ENCODE results near the gene ABCG8. TPM values are rescaled to one million over a fixed set of nuclear protein-coding genes. Genes with fewer than 3 reads are reported as not detected.

The ABCG8 gene
- polyA plus RNA-seq, 2 donors: not detected

DNA sequence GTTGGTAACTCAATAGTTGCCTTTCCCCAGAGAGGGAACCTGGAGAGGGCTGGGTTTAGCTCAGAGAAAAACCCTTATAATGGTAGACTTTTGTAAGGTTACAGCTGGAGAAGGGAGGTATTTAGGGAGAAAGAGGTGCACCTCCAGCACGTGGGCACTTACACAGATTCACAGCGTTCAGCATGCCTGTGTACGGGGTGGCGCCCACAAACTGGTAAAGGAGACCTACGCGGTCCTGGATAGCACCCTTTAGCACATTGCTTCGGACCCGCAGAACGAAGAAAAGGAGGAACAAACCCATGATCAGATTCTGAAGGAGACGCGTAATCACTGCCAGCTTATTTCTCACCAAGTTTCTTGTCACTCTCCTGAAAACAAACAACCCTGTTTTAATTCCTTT is 15.0 kb upstream of the ABCG8 start:
- Histone ChIP-seq H3K4me3 (ENCODE audit: low read depth in 1 of 2, low read length in 2 of 2) (no peak overlapping the region), H3K4me1 (ENCODE audit: control insufficient read depth in 2 of 2, insufficient read depth in 2 of 2, low read length in 1 of 2) (no peaks in the 10 kb centered on the region), H3K27ac (ENCODE audit: low read depth in 2 of 2, low read length in 1 of 2) (no peak overlapping the region), H3K36me3 (ENCODE audit: control insufficient read depth in 2 of 2, insufficient read depth in 2 of 2, low read length in 1 of 2) (no peaks in the 10 kb centered on the region), H3K9me3 (ENCODE audit: control insufficient read depth in 2 of 2, insufficient read depth in 1 of 2, low read depth in 1 of 2, low read length in 1 of 2) (peaks cover 0 to 3% of the 10 kb centered on the region in 2 donors), H3K27me3 (ENCODE audit: control insufficient read depth in 1 of 2, insufficient read depth in 2 of 2, low read length in 2 of 2) (no peaks in the 10 kb centered on the region)
- WGBS, 2 donors: 89 to 90% methylated on average over 11 of the region's 11 CpGs

DNA sequence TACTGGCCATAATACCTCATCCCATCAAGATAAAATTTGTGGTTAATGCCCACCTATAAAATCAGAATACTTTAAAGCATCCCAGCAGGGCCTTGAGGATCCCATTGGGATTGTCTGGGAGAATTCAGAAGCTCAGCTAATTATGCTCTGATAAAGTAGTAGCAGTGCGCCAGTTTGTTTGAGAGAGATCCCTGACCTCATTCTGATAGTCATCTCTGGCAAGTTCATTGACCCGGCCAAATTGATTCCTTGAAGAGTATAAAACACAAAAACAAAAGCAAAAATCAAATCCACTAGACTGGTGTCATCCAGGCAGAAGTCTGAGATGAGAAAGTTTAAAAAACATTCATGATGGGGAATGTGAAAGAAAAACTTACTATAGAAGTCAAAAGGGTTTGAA is 14.3 kb upstream of the ABCG8 start:
- no peaks in the 10 kb centered on the region for H3K36me3 ChIP-seq (ENCODE audit: control insufficient read depth in 2 of 2, insufficient read depth in 2 of 2, low read length in 1 of 2)
- H3K4me1 ChIP-seq (ENCODE audit: control insufficient read depth in 2 of 2, insufficient read depth in 2 of 2, low read length in 1 of 2): no peaks in the 10 kb centered on the region
- no peaks in the 10 kb centered on the region for H3K27me3 ChIP-seq (ENCODE audit: control insufficient read depth in 1 of 2, insufficient read depth in 2 of 2, low read length in 2 of 2)
- peaks cover 0 to 3% of the 10 kb centered on the region in 2 donors for H3K9me3 ChIP-seq (ENCODE audit: control insufficient read depth in 2 of 2, insufficient read depth in 1 of 2, low read depth in 1 of 2, low read length in 1 of 2)
- WGBS, 2 donors: 81 to 82% methylated on average over 2 of the region's 2 CpGs
- H3K27ac ChIP-seq (ENCODE audit: low read depth in 2 of 2, low read length in 1 of 2): no peak overlapping the region
- H3K4me3 ChIP-seq (ENCODE audit: low read depth in 1 of 2, low read length in 2 of 2): no peak overlapping the region

DNA sequence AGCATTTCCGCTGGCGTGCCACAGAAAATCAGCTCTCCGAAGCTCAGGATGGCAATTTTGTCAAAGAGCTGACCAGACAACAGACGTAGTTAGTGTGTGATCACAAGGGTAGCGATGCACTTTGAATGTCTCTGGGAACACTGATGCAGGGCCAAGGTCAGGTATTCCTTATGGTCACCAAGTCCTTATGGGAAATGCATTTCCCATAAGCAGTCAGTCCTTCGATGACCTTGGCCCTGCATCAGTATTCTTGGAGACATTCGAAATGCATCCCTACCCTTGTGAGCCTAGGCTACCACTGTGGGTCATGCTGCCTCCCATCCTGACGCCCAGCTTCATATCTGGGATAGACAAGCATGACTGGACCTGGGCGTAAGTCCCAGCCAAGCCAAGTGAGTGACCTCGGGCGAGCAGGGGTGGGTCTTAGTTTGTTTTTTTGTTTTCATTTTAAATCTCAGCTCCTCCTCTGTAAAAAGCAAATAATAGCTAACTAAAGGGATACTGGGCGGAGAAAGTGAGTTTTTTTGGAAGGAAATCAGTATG is 13.7 kb upstream of the ABCG8 start:
- Histone ChIP-seq H3K4me3 (ENCODE audit: low read depth in 1 of 2, low read length in 2 of 2) (no peak overlapping the region), H3K9me3 (ENCODE audit: control insufficient read depth in 2 of 2, insufficient read depth in 1 of 2, low read depth in 1 of 2, low read length in 1 of 2) (peaks cover 0 to 3% of the 10 kb centered on the region in 2 donors), H3K4me1 (ENCODE audit: control insufficient read depth in 2 of 2, insufficient read depth in 2 of 2, low read length in 1 of 2) (no peaks in the 10 kb centered on the region), H3K27me3 (ENCODE audit: control insufficient read depth in 1 of 2, insufficient read depth in 2 of 2, low read length in 2 of 2) (peaks cover 0 to 1% of the 10 kb centered on the region in 2 donors), H3K36me3 (ENCODE audit: control insufficient read depth in 2 of 2, insufficient read depth in 2 of 2, low read length in 1 of 2) (no peaks in the 10 kb centered on the region), H3K27ac (ENCODE audit: low read depth in 2 of 2, low read length in 1 of 2) (no peak overlapping the region)
- 81 to 87% methylated on average over 12 of the region's 12 CpGs for WGBS, 2 donors

DNA sequence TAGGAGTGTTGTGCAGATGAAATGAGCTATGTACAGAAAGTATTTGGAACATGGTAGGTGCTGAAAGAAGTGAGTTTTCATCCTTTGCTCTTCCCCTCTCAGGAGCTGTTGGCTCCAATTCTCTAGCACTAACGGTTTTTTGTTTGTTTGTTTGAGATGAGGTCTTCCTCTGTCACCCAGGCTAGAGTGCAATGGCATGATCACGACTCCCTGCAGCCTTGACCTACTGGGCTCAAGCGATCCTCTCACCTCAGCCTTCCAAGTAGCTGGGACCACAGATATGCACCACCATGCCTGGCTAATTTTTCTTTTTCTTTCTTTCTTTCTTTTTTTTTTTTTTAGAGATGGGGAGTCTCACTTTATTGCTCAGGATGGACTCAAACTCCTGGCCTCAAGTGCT is 12.9 kb upstream of the ABCG8 start:
- Histone ChIP-seq H3K4me3 (ENCODE audit: low read depth in 1 of 2, low read length in 2 of 2) (no peak overlapping the region), H3K27ac (ENCODE audit: low read depth in 2 of 2, low read length in 1 of 2) (no peak overlapping the region), H3K36me3 (ENCODE audit: control insufficient read depth in 2 of 2, insufficient read depth in 2 of 2, low read length in 1 of 2) (no peaks in the 10 kb centered on the region), H3K9me3 (ENCODE audit: control insufficient read depth in 2 of 2, insufficient read depth in 1 of 2, low read depth in 1 of 2, low read length in 1 of 2) (peaks cover 0 to 3% of the 10 kb centered on the region in 2 donors), H3K4me1 (ENCODE audit: control insufficient read depth in 2 of 2, insufficient read depth in 2 of 2, low read length in 1 of 2) (no peaks in the 10 kb centered on the region), H3K27me3 (ENCODE audit: control insufficient read depth in 1 of 2, insufficient read depth in 2 of 2, low read length in 2 of 2) (peaks cover 0 to 4% of the 10 kb centered on the region in 2 donors)
- WGBS, 2 donors: 71 to 74% methylated on average over 3 of the region's 3 CpGs

DNA sequence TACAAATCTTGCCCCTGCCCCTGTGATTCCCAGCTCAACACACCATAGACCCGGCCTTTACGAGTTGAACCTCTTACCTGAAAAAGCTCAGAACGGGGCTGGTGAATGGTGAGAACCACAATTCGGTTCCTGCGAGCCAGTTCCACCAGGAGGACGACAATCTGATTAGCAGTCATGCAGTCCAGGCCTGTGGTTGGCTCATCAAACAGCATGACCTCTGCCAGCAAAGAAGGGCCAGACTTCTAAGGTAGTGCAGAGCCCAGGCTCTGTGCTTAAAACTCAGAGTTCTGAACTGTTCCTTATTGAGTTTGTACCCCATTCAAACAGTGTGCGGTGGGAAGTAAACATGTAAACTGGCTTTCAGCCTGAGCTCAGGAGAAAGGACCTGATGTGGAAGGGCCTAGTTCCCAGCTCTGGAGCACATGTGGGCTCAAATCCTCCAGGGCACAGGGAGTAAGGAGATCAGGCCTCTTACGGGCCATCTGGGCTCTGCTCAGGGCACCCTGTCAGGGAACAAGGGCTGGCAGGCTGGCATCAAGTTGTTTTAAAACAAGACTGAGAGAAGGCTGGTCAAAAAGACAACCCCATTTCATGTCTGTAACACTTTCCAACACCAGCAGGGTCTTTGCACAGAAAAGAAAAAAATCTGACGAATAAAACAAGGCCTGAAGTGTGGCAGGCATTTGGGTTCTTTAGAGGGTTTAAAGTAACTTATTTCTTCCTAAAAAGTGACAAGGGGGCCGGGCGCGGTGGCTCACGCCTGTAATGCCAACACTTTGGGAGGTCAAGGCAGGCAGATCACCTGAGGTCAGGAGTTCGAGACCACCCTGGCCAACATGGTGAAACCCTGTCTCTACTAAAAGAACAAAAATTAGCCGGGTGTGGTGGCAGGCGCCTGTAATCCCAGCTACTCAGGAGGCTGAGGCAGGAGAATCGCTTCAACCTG is 12.2 kb upstream of the ABCG8 start:
- H3K4me1 ChIP-seq (ENCODE audit: control insufficient read depth in 2 of 2, insufficient read depth in 2 of 2, low read length in 1 of 2): peaks cover 0 to 2% of the 10 kb centered on the region in 2 donors
- WGBS, 2 donors: 94 to 95% methylated on average over 17 of the region's 17 CpGs
- H3K36me3 ChIP-seq (ENCODE audit: control insufficient read depth in 2 of 2, insufficient read depth in 2 of 2, low read length in 1 of 2): no peaks in the 10 kb centered on the region
- no peak overlapping the region for H3K27ac ChIP-seq (ENCODE audit: low read depth in 2 of 2, low read length in 1 of 2)
- H3K27me3 ChIP-seq (ENCODE audit: control insufficient read depth in 1 of 2, insufficient read depth in 2 of 2, low read length in 2 of 2): peaks cover 3 to 9% of the 10 kb centered on the region in 2 donors
- no peak overlapping the region for H3K4me3 ChIP-seq (ENCODE audit: low read depth in 1 of 2, low read length in 2 of 2)
- H3K9me3 ChIP-seq (ENCODE audit: control insufficient read depth in 2 of 2, insufficient read depth in 1 of 2, low read depth in 1 of 2, low read length in 1 of 2): peaks cover 0 to 3% of the 10 kb centered on the region in 2 donors

DNA sequence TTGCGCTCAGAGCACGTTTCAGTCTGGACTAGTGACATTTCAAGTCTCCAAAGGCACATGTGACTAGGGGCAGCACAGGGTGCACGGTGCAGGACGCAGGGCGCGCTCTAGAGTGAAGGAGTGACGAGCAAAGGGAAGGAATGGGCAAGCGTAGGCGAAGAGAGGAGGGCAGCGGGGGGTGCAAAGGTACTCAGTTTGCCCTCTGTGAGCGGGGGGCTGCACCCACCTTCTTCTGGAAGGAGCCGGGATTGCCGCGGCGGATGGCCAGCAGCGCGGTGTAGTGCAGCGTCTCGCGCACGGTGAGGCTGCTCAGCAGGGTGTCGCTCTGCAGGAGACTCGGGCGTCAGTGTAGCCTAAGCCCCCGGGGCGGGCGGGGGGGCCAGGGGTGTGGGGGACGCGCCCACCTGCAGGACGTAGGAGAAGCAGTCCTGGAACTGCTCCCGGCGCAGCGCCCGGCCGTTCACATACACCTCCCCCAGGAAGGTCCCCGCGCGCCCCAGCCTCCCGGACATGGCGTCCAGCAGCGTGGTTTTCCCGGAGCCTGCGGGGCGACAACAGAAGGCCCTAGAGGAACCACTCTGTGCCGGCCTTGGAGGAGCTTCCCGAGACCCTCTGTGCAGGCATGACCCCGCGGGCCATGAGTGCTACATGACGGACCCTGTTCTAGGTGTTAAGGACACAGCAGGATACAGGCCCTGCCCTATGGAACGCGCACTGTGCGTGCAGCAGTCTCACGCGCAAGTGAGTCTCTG is 7.1 kb upstream of the ABCG8 start:
- WGBS, 2 donors: 6 to 8% methylated on average over 49 to 54 of the region's 54 CpGs
- H3K36me3 ChIP-seq (ENCODE audit: control insufficient read depth in 2 of 2, insufficient read depth in 2 of 2, low read length in 1 of 2): no peaks in the 10 kb centered on the region
- peaks cover 3 to 9% of the 10 kb centered on the region in 2 donors for H3K27me3 ChIP-seq (ENCODE audit: control insufficient read depth in 1 of 2, insufficient read depth in 2 of 2, low read length in 2 of 2)
- no peak overlapping the region for H3K27ac ChIP-seq (ENCODE audit: low read depth in 2 of 2, low read length in 1 of 2)
- H3K9me3 ChIP-seq (ENCODE audit: control insufficient read depth in 2 of 2, insufficient read depth in 1 of 2, low read depth in 1 of 2, low read length in 1 of 2): no peaks in the 10 kb centered on the region
- H3K4me1 ChIP-seq (ENCODE audit: control insufficient read depth in 2 of 2, insufficient read depth in 2 of 2, low read length in 1 of 2): peaks cover 0 to 6% of the 10 kb centered on the region in 2 donors
- H3K4me3 ChIP-seq (ENCODE audit: low read depth in 1 of 2, low read length in 2 of 2): peak overlapping the region; percentile 1 to 32

DNA sequence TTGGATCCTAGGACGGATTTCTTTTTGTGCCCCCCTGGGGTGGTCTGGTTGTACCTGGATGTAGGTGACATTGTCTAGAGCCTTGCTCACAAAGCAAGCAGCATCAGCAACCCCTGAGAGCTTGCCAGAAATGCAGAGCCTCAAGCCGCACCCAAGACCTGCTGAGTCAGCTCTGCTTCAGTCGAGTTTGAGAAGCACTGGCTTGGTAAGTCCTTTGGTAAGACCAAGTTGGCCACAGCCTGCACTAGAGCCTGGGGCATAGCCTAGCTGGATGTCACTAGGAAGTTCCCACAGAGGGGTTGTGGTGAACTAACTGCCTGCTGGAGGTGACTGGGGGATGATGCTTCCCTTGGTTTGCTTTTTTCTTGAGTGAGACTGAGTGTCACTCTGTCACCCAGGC is 6.3 kb upstream of the ABCG8 start:
- 25 to 47% methylated on average over 3 of the region's 3 CpGs for WGBS, 2 donors
- Histone ChIP-seq H3K27ac (ENCODE audit: low read depth in 2 of 2, low read length in 1 of 2) (no peak overlapping the region), H3K27me3 (ENCODE audit: control insufficient read depth in 1 of 2, insufficient read depth in 2 of 2, low read length in 2 of 2) (peaks cover 3 to 9% of the 10 kb centered on the region in 2 donors), H3K4me3 (ENCODE audit: low read depth in 1 of 2, low read length in 2 of 2) (no peak overlapping the region), H3K4me1 (ENCODE audit: control insufficient read depth in 2 of 2, insufficient read depth in 2 of 2, low read length in 1 of 2) (peaks cover 0 to 6% of the 10 kb centered on the region in 2 donors), H3K9me3 (ENCODE audit: control insufficient read depth in 2 of 2, insufficient read depth in 1 of 2, low read depth in 1 of 2, low read length in 1 of 2) (no peaks in the 10 kb centered on the region), H3K36me3 (ENCODE audit: control insufficient read depth in 2 of 2, insufficient read depth in 2 of 2, low read length in 1 of 2) (no peaks in the 10 kb centered on the region)

DNA sequence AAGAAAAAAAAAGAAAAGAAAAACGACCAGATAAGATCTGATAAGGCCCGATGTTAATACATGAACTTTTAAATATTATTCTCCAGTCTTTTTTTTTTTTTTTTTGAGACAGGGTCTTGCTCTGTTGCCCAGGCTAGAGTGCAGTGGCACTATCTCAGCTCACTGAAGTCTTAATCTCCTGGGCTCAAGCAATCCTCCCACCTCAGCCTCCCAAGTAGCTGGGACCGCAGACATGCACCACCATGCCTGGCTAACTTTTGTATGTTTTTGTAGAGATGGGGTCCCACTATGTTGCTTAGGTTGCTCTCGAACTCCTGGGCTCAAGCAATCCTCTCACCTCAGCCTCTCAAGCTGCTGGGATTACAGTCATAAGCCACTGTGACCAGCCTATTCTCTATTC is 1.7 kb upstream of the ABCG8 start:
- Histone ChIP-seq H3K27me3 (ENCODE audit: control insufficient read depth in 1 of 2, insufficient read depth in 2 of 2, low read length in 2 of 2) (no peaks in the 10 kb centered on the region), H3K4me1 (ENCODE audit: control insufficient read depth in 2 of 2, insufficient read depth in 2 of 2, low read length in 1 of 2) (peaks cover 0 to 1% of the 10 kb centered on the region in 2 donors), H3K9me3 (ENCODE audit: control insufficient read depth in 2 of 2, insufficient read depth in 1 of 2, low read depth in 1 of 2, low read length in 1 of 2) (no peaks in the 10 kb centered on the region), H3K4me3 (ENCODE audit: low read depth in 1 of 2, low read length in 2 of 2) (no peak overlapping the region), H3K36me3 (ENCODE audit: control insufficient read depth in 2 of 2, insufficient read depth in 2 of 2, low read length in 1 of 2) (no peaks in the 10 kb centered on the region), H3K27ac (ENCODE audit: low read depth in 2 of 2, low read length in 1 of 2) (no peak overlapping the region)
- WGBS, 2 donors: 76 to 84% methylated on average over 4 of the region's 4 CpGs

DNA sequence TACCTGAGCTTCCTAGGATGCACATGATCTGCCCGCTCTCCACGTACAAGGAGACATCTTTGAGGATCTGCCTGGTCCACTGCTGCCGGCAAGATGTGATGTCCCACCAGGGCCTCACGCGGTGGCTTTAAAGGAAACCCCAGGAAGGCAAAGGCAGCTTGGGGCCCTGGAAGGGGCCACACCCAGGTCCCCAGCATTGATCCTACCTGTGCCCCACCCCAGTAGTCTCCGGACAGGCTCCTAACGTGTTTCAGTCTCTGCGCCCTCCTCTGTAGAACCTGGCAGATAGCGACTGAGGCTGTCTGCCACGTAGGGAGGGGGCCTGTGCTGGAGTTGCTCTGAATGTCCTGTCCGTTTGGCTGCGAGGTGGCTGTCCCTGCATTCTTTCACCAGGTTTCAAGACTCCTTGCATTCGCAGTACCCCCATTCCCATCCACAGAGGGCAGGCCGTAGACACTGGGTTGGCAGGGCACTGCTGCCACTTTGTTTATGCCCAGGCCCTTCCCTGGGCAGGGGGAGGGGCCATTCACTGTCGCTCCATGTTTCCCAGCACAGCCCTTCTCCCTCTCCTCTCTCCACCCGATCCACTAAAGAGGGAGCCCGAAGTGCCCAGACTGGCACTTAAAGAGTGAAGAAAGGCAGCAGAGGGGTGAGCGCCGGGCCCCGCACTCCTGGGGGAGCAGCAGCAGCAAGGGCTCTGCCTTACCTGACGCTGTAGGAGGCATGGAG is 776 bp upstream of the ABCG8 start:
- no peaks in the 10 kb centered on the region for H3K4me1 ChIP-seq (ENCODE audit: control insufficient read depth in 2 of 2, insufficient read depth in 2 of 2, low read length in 1 of 2)
- no peaks in the 10 kb centered on the region for H3K36me3 ChIP-seq (ENCODE audit: control insufficient read depth in 2 of 2, insufficient read depth in 2 of 2, low read length in 1 of 2)
- no peak overlapping the region for H3K27ac ChIP-seq (ENCODE audit: low read depth in 2 of 2, low read length in 1 of 2)
- whole genome bisulfite sequencing, 2 donors: 90% methylated on average over 21 of the region's 21 CpGs
- no peak overlapping the region for H3K4me3 ChIP-seq (ENCODE audit: low read depth in 1 of 2, low read length in 2 of 2)
- no peaks in the 10 kb centered on the region for H3K27me3 ChIP-seq (ENCODE audit: control insufficient read depth in 1 of 2, insufficient read depth in 2 of 2, low read length in 2 of 2)
- H3K9me3 ChIP-seq (ENCODE audit: control insufficient read depth in 2 of 2, insufficient read depth in 1 of 2, low read depth in 1 of 2, low read length in 1 of 2): no peaks in the 10 kb centered on the region

Data from esophagus (tissue), 2 donors.